Lower lobe of right lung (tissue), 2 donors: Measurements from ENCODE around the gene TMEM114. TPM values are rescaled to one million over a fixed set of nuclear protein-coding genes. Genes with fewer than 3 reads are reported as not detected.

Experiments
- ATAC-seq, 2 donors: fragments of 200-7000 bp; cut with Tn5 transposase; one replicate each; pipeline ENCODE4 v1.9.1; 2020 to 2022; ENCODE audit warnings: mild to moderate bottlenecking in 2 of 2, moderate library complexity in 2 of 2
- DNase-seq: peaks from one replicate; pipeline ENCODE4 v3.0.0-alpha.2; 2020
- H3K27ac ChIP-seq: fragments of 200-600 bp; one replicate; pipeline ENCODE4 v1.8.0; 2022
- H3K27me3 ChIP-seq: fragments of 200-600 bp; one replicate; pipeline ENCODE4 v1.8.0; 2022; ENCODE audit warnings: low read depth
- H3K36me3 ChIP-seq: fragments of 200-600 bp; one replicate; pipeline ENCODE4 v1.8.0; 2022; ENCODE audit warnings: mild to moderate bottlenecking
- H3K4me1 ChIP-seq: fragments of 200-600 bp; one replicate; pipeline ENCODE4 v1.8.0; 2022
- H3K4me3 ChIP-seq: fragments of 200-600 bp; one replicate; pipeline ENCODE4 v1.8.0; 2022; ENCODE audit warnings: mild to moderate bottlenecking
- H3K9me3 ChIP-seq: fragments of 200-600 bp; one replicate; pipeline ENCODE4 v1.8.0; 2022
- CTCF ChIP-seq: fragments of 200-600 bp; IDR thresholded peaks from one replicate; pipeline ENCODE4 v1.8.0; 2022; ENCODE audit warnings: antibody characterized with exemption, mild to moderate bottlenecking
- intact Hi-C: fragments of 100-400 bp; cut with DNase I; formaldehyde crosslinking; loops from one replicate; pipeline ENCODE4 v1.11.0; 2022
- total RNA-seq: library from RNA; stranded (reverse); fragmentation: NEBNext Ultra II Directional; extraction: Animal tissue kit (Norgen Biotek cat#: 25700); gene quantifications from one replicate; pipeline ENCODE4 v1.2.1, GENCODE V29; 2021
- donor health status: DM: no; HTN: yes; CAD: no; lungs with severe emphysema.

TMEM114 gene
- total RNA-seq, 1 donor from 2014 or later: not detected

- no peak for ATAC-seq
- Histone ChIP-seq H3K4me1 (peaks cover 2% of the 10 kb centered on the region), H3K9me3 (peaks cover 7% of the 10 kb centered on the region), H3K4me3 (no peak overlapping the region), H3K27ac (no peak overlapping the region), H3K27me3 (peaks cover 22% of the 10 kb centered on the region), H3K36me3 (no peaks in the 10 kb centered on the region)
- no peak for TF ChIP-seq CTCF
- intact Hi-C loops: no loop called here
- no peak for DNase-seq
These were observed 3.9 kb upstream of the TMEM114 start for GRCh38 chr16:8594149-8594666.

- Histone ChIP-seq H3K4me1 (peaks cover 6% of the 10 kb centered on the region), H3K9me3 (peaks cover under 1% of the 10 kb centered on the region), H3K27me3 (peaks cover 46% of the 10 kb centered on the region), H3K4me3 (no peak overlapping the region), H3K27ac (no peak overlapping the region), H3K36me3 (no peaks in the 10 kb centered on the region)
- intact Hi-C loops: no loop called here
- ATAC-seq: no peak
- no peak for DNase-seq
- TF ChIP-seq CTCF: no peak
These were observed 1.1 kb upstream of the TMEM114 start for GRCh38 chr16:8591451-8591850.

- no peak for DNase-seq
- H3K9me3 ChIP-seq: no peaks in the 10 kb centered on the region
- no peak for TF ChIP-seq CTCF
- H3K27me3 ChIP-seq: peaks cover 46% of the 10 kb centered on the region
- no peak for ATAC-seq
- intact Hi-C loops: no loop called here
- no peaks in the 10 kb centered on the region for H3K36me3 ChIP-seq
- peaks cover 6% of the 10 kb centered on the region for H3K4me1 ChIP-seq
- H3K27ac ChIP-seq: no peak overlapping the region
- H3K4me3 ChIP-seq: no peak overlapping the region
These were observed 500 bp upstream of the TMEM114 start for GRCh38 chr16:8590811-8591210.

- Histone ChIP-seq H3K4me3 (no peak overlapping the region), H3K36me3 (no peaks in the 10 kb centered on the region), H3K27ac (no peak overlapping the region), H3K27me3 (peaks cover 46% of the 10 kb centered on the region), H3K9me3 (no peaks in the 10 kb centered on the region), H3K4me1 (peaks cover 6% of the 10 kb centered on the region)
- ATAC-seq: peak; percentile 23 to 35
- DNase-seq: no peak
- intact Hi-C loops: no loop called here
- no peak for TF ChIP-seq CTCF
These were observed 1.0 kb downstream of the TMEM114 start for GRCh38 chr16:8589057-8589899.

- Histone ChIP-seq H3K4me1 (peaks cover 6% of the 10 kb centered on the region), H3K27me3 (peaks cover 46% of the 10 kb centered on the region), H3K27ac (no peak overlapping the region), H3K4me3 (no peak overlapping the region), H3K36me3 (no peaks in the 10 kb centered on the region), H3K9me3 (no peaks in the 10 kb centered on the region)
- no peak for DNase-seq
- intact Hi-C loops: no loop called here
- peak in 1 of 2 donors; percentile 11 for ATAC-seq
- TF ChIP-seq CTCF: no peak
These were observed 1.6 kb downstream of the TMEM114 start for GRCh38 chr16:8588682-8589056.
